ENCODE results near the gene RARB. TPM values are rescaled to one million over a fixed set of nuclear protein-coding genes. Genes with fewer than 3 reads are reported as not detected.

The RARB gene
- polyA plus RNA-seq, 1 donor (not counting 4 experiments of a cell fraction or from before 2014, with no cell fraction given) = 0.03 TPM

- Histone ChIP-seq H3K4me2 (ENCODE audit: control insufficient read depth, extremely low read depth, insufficient read depth, low read depth, low read length) (no peak overlapping the region), H3K4me3 (ENCODE audit: control insufficient read depth in 2 of 3, extremely low read depth in 1 of 3, insufficient read depth in 2 of 3, low read depth in 1 of 3, low read length in 3 of 3) (no peak overlapping the region), H3K9ac (ENCODE audit: control insufficient read depth, extremely low read depth, insufficient read depth, low read length) (no peak overlapping the region), H2AFZ (ENCODE audit: control insufficient read depth, low read length) (no peak overlapping the region), H3K9me1 (ENCODE audit: control insufficient read depth, extremely low read depth, insufficient read depth, low read length) (no peaks in the 10 kb centered on the region), H4K20me1 (ENCODE audit: control insufficient read depth, extremely low read depth, insufficient read depth, low read length) (no peaks in the 10 kb centered on the region), H3K36me3 (ENCODE audit: control insufficient read depth in 2 of 2, extremely low read depth in 1 of 2, insufficient read depth in 2 of 2, low read length in 2 of 2) (no peaks in the 10 kb centered on the region), H3K9me3 (ENCODE audit: control insufficient read depth, low read depth, low read length) (no peaks in the 10 kb centered on the region), H3K79me2 (ENCODE audit: control insufficient read depth, insufficient read depth, low read length) (no peaks in the 10 kb centered on the region), H3K27me3 (ENCODE audit: control insufficient read depth, extremely low read depth, insufficient read depth, low read length) (no peaks in the 10 kb centered on the region), H3K4me1 (ENCODE audit: control insufficient read depth, extremely low read depth, insufficient read depth, low read length) (no peaks in the 10 kb centered on the region), H3K27ac (ENCODE audit: control insufficient read depth, insufficient read depth, low read length) (no peak overlapping the region)
- no peak for TF ChIP-seq CTCF (optimal IDR thresholded peaks at IDR 0.05 in 1 of 3, IDR thresholded peaks at IDR 0.05 in 1 of 3, conservative IDR thresholded peaks at IDR 0.05 in 1 of 3; ENCODE audit: extremely low read depth in 1 of 3, insufficient read depth in 2 of 3, low read length in 3 of 3)
- no peak for TF ChIP-seq EZH2 (IDR thresholded peaks at IDR 0.05; ENCODE audit: low read length)
- DNase-seq (ENCODE audit: low read depth, low spot score) = no peak
- no peak for FAIRE-seq
- dilution Hi-C loops (cut with MboI; ENCODE audit: extremely low pct_ligation_motif_present, low sequenced_read_pairs) = no loop called here
Observed at GRCh38 chr3:25507811-25508210, 79.7 kb downstream of the RARB start.

GRCh38 chr3:25508433-25508832, 80.4 kb downstream of the RARB start:
- Histone ChIP-seq H3K9me1 (ENCODE audit: control insufficient read depth, extremely low read depth, insufficient read depth, low read length) (no peaks in the 10 kb centered on the region), H3K27me3 (ENCODE audit: control insufficient read depth, extremely low read depth, insufficient read depth, low read length) (no peaks in the 10 kb centered on the region), H3K36me3 (ENCODE audit: control insufficient read depth in 2 of 2, extremely low read depth in 1 of 2, insufficient read depth in 2 of 2, low read length in 2 of 2) (no peaks in the 10 kb centered on the region), H3K4me3 (ENCODE audit: control insufficient read depth in 2 of 3, extremely low read depth in 1 of 3, insufficient read depth in 2 of 3, low read depth in 1 of 3, low read length in 3 of 3) (no peak overlapping the region), H3K79me2 (ENCODE audit: control insufficient read depth, insufficient read depth, low read length) (no peaks in the 10 kb centered on the region), H3K9ac (ENCODE audit: control insufficient read depth, extremely low read depth, insufficient read depth, low read length) (no peak overlapping the region), H4K20me1 (ENCODE audit: control insufficient read depth, extremely low read depth, insufficient read depth, low read length) (no peaks in the 10 kb centered on the region), H2AFZ (ENCODE audit: control insufficient read depth, low read length) (no peak overlapping the region), H3K4me1 (ENCODE audit: control insufficient read depth, extremely low read depth, insufficient read depth, low read length) (no peaks in the 10 kb centered on the region), H3K27ac (ENCODE audit: control insufficient read depth, insufficient read depth, low read length) (no peak overlapping the region), H3K9me3 (ENCODE audit: control insufficient read depth, low read depth, low read length) (no peaks in the 10 kb centered on the region), H3K4me2 (ENCODE audit: control insufficient read depth, extremely low read depth, insufficient read depth, low read depth, low read length) (no peak overlapping the region)
- dilution Hi-C loops (cut with MboI; ENCODE audit: extremely low pct_ligation_motif_present, low sequenced_read_pairs) = no loop called here
- no peak for TF ChIP-seq CTCF (optimal IDR thresholded peaks at IDR 0.05 in 1 of 3, IDR thresholded peaks at IDR 0.05 in 1 of 3, conservative IDR thresholded peaks at IDR 0.05 in 1 of 3; ENCODE audit: extremely low read depth in 1 of 3, insufficient read depth in 2 of 3, low read length in 3 of 3)
- no peak for TF ChIP-seq EZH2 (IDR thresholded peaks at IDR 0.05; ENCODE audit: low read length)
- FAIRE-seq = no peak
- no peak for DNase-seq (ENCODE audit: low read depth, low spot score)
